AG04450 (cell line): Measurements from ENCODE around the gene PCDHB3. TPM values are rescaled to one million over a fixed set of nuclear protein-coding genes. Genes with fewer than 3 reads are reported as not detected.
"Not testable (repeated sequence)": the region's sequence is repeated elsewhere in the genome, so short reads cannot be mapped to it uniquely, and the experiment has no call there.

Source experiments
- CTCF ChIA-PET: fragments of 300-600, 350-600 bp; formaldehyde crosslinking; extraction: SDS; loops from one replicate; lab custom pipeline; 2022; ENCODE audit warnings: antibody characterized with exemption, inconsistent platforms; lab: Charles Lee
- POLR2A ChIA-PET: fragments of 350-600 bp; formaldehyde crosslinking; extraction: SDS; loops from one replicate; lab custom pipeline; 2021; ENCODE audit warnings: antibody characterized with exemption, inconsistent platforms; lab: Yijun Ruan, JAX
- DNase-seq: peaks from one replicate; pipeline ENCODE4 v3.0.0-alpha.2; 2011; ENCODE audit warnings: low read depth, low spot score
- H3K27ac ChIP-seq: one replicate; pipeline ENCODE4 v1.5.1; 2012; ENCODE audit warnings: low read depth, low read length, control low read depth
- H3K27me3 ChIP-seq: one replicate; pipeline ENCODE4 v1.6.0; 2012; ENCODE audit warnings: low read length; ENCODE audit not compliant: control insufficient read depth, insufficient read depth
- H3K4me3 ChIP-seq: 2 replicates; pipeline ENCODE4 v1.5.1; 2011; ENCODE audit warnings: mild to moderate bottlenecking, low read depth, low read length, control low read depth
- H3K9me3 ChIP-seq: 2 replicates; pipeline ENCODE4 v1.5.1; 2012; ENCODE audit warnings: low read length; ENCODE audit not compliant: control insufficient read depth, insufficient read depth
- polyA plus RNA-seq: library from polyadenylated mRNA; depleted of rRNA; stranded (reverse); fragments of >200 nt; gene quantifications from 2 replicates; pipeline ENCODE4 v1.2.3, GENCODE V29; 2011
- TF ChIP-seq, protein P1 (sequence below): IDR thresholded peaks from 2 replicates; pipeline ENCODE4 v1.5.1; 2011; ENCODE audit warnings: low read depth, low read length, control low read depth, inconsistent platforms

Gene PCDHB3
- polyA plus RNA-seq, 1 experiment, result 0.12 TPM

GRCh38 chr5:141105350-141105749 lies 5.1 kb downstream of the PCDHB3 start:
- H3K4me3 ChIP-seq, result no peak overlapping the region
- ChIA-PET POLR2A (no interaction called here), CTCF (interaction anchor here (0.6 kb wide), 1 partner anchor 225 kb away, joined by 4 read pairs; the partner anchor contains the start of gene PCDHGA1)
- no peak overlapping the region for H3K27ac ChIP-seq
- peaks cover 31% of the 10 kb centered on the region for H3K9me3 ChIP-seq
- DNase-seq, result no peak
- no peaks in the 10 kb centered on the region for H3K27me3 ChIP-seq
- TF ChIP-seq, protein P1, sequence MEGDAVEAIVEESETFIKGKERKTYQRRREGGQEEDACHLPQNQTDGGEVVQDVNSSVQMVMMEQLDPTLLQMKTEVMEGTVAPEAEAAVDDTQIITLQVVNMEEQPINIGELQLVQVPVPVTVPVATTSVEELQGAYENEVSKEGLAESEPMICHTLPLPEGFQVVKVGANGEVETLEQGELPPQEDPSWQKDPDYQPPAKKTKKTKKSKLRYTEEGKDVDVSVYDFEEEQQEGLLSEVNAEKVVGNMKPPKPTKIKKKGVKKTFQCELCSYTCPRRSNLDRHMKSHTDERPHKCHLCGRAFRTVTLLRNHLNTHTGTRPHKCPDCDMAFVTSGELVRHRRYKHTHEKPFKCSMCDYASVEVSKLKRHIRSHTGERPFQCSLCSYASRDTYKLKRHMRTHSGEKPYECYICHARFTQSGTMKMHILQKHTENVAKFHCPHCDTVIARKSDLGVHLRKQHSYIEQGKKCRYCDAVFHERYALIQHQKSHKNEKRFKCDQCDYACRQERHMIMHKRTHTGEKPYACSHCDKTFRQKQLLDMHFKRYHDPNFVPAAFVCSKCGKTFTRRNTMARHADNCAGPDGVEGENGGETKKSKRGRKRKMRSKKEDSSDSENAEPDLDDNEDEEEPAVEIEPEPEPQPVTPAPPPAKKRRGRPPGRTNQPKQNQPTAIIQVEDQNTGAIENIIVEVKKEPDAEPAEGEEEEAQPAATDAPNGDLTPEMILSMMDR, result no peak

- TF ChIP-seq, protein P1, result no peak
- no peaks in the 10 kb centered on the region for H3K27me3 ChIP-seq
- POLR2A ChIA-PET, result no interaction called here
- H3K9me3 ChIP-seq, result peaks cover 25% of the 10 kb centered on the region
- CTCF ChIA-PET, result no interaction called here
- no peak overlapping the region for H3K4me3 ChIP-seq
- DNase-seq, result no peak
- H3K27ac ChIP-seq, result no peak overlapping the region
These were observed 19.0 kb downstream of the PCDHB3 start for GRCh38 chr5:141119250-141119649.

- TF ChIP-seq, protein P1, result no peak
- H3K27ac ChIP-seq, result no peak within 1 kb of the TSS
- ChIA-PET POLR2A (no interaction called here), CTCF (no interaction called here)
- peaks cover 28% of the 10 kb centered on the region for H3K9me3 ChIP-seq
- no peak within 1 kb of the TSS for H3K4me3 ChIP-seq
- no peak for DNase-seq
- no peaks in the 10 kb centered on the region for H3K27me3 ChIP-seq
These were observed 21.3 kb downstream of the PCDHB3 start, which contains the start of gene PCDHB4 for GRCh38 chr5:141121563-141121962. TSS of gene PCDHB4 (plus strand) at chr5:141121818. CDS start at chr5:141121999, 181 bp downstream.

DNA sequence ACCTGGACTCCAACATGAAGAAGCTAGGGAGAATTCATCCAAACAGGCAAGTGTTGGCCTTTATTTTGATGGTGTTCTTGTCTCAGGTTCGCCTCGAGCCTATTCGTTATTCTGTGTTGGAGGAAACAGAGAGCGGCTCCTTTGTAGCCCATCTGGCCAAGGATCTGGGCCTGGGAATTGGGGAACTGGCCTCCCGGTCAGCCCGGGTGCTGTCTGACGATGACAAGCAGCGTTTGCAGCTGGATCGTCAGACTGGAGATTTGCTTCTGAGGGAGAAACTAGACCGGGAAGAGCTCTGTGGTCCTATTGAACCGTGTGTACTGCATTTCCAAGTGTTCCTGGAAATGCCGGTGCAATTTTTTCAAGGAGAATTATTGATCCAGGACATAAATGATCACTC lies 21.7 kb downstream of the PCDHB3 start:
- Histone ChIP-seq H3K9me3 (peaks cover 28% of the 10 kb centered on the region), H3K27me3 (no peaks in the 10 kb centered on the region), H3K27ac (no peak overlapping the region), H3K4me3 (no peak overlapping the region)
- POLR2A ChIA-PET, result no interaction called here
- DNase-seq, result no peak
- CTCF ChIA-PET, result no interaction called here
- TF ChIP-seq, protein P1, result no peak

DNA sequence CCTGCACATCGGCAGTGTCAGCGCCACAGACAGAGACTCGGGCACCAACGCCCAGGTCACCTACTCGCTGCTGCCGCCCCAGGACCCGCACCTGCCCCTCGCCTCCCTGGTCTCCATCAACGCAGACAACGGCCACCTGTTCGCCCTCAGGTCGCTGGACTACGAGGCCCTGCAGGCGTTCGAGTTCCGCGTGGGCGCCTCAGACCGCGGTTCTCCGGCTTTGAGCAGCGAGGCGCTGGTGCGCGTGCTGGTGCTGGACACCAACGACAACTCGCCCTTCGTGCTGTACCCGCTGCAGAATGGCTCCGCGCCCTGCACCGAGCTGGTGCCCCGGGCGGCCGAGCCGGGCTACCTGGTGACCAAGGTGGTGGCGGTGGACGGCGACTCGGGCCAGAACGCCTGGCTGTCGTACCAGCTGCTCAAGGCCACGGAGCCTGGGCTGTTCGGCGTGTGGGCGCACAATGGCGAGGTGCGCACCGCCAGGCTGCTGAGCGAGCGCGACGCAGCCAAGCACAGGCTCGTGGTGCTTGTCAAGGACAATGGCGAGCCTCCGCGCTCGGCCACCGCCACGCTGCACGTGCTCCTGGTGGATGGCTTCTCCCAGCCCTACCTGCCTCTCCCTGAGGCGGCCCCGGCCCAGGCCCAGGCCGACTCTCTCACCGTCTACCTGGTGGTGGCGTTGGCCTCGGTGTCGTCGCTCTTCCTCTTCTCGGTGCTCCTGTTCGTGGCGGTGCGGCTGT lies 23.3 kb downstream of the PCDHB3 start:
- H3K27me3 ChIP-seq, H3K27ac ChIP-seq, H3K4me3 ChIP-seq, DNase-seq, POLR2A ChIA-PET, CTCF ChIA-PET: not testable (repeated sequence)
- H3K9me3 ChIP-seq, result peaks cover 25% of the 10 kb centered on the region
